Right hindlimb (tissue), 1 donor: ENCODE measurements around the gene VSIG2.

Source experiments
- DNase-seq: peaks from one replicate; pipeline ENCODE4 v3.0.0-alpha.2; 2018

Gene VSIG2

GRCh38 chr11:124746621-124747243, 5.3 kb downstream of the VSIG2 start:
- no peak for DNase-seq

- no peak for DNase-seq
These were observed 6.0 kb downstream of the VSIG2 start for GRCh38 chr11:124745835-124746620.

- no peak for DNase-seq
These were observed 6.7 kb downstream of the VSIG2 start for GRCh38 chr11:124745270-124745834.

GRCh38 chr11:124743050-124743449, 9.0 kb downstream of the VSIG2 start:
- DNase-seq, result no peak

GRCh38 chr11:124742555-124742954, 9.5 kb downstream of the VSIG2 start:
- DNase-seq, result no peak

GRCh38 chr11:124740277-124740882, 11.7 kb downstream of the VSIG2 start:
- DNase-seq, result no peak

GRCh38 chr11:124739479-124740276, 12.4 kb downstream of the VSIG2 start, which contains the start of gene NRGN:
TSS of gene NRGN (plus strand) at chr11:124739942. CDS start at chr11:124740085, 143 bp downstream.
- DNase-seq, result peak; percentile 95

- no peak for DNase-seq
These were observed 13.2 kb downstream of the VSIG2 start for GRCh38 chr11:124738713-124739478.

- DNase-seq, result no peak
These were observed 14.3 kb downstream of the VSIG2 start for GRCh38 chr11:124737638-124738305.

DNA sequence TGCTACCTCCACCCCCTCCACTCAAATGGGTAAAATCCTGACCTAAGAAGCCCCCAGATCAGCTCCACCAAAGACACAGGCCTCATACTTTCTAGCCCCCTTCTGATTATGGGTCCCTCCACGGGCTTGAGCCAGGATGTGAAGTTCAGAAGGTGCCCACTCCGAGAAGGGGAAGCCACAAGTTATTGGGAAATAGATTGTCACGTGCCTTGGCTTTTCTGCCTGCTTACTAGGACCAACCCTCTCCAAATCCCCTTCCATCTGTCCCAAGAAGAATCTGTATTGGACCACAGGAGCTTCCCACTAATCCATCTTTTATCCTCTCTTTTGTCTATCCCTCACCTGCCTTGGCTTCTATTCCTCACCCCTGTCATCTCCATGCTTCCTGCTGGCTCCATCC, 15.3 kb downstream of the VSIG2 start:
- DNase-seq, result no peak

DNA sequence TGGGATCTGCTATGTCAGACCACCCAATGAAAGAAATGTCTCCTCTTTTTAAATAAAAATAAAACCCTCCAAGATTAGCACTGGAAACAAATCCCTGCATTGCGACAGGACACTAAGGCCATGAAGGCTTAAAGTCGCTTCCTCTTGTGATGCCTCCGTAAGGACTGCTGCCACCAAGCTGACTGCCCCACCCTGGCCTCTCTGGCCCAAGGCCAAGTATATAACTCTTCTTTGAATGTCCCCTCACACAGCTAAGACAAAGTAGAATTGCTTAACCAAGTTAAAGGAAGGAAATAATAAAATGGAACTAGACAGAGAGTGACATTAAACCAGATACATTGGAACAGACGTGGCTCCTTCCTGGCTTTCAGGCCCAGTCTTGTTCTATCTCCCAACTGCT, 19.8 kb downstream of the VSIG2 start:
- DNase-seq, result no peak

DNA sequence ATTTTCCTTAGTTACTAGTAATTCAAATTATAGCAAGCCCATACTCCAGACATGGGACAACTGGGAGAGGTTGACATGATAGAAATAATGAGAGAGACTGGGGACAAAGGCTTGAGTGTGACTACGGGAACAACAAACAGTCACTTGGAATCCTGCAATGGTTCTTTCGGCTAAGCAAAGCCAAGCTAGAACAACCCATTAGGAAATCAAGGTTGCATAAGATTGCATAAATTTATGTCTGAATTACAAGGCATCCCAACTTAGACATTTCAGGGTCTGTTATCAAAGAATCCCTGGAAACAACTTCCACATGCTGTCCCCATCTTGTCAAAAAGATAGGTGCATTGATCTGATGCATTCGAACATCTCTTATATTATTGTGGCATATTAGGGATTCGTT, 22.5 kb downstream of the VSIG2 start:
- no peak for DNase-seq

- no peak for DNase-seq
These were observed 23.9 kb downstream of the VSIG2 start for GRCh38 chr11:124728134-124728533.

GRCh38 chr11:124727474-124727873, 24.6 kb downstream of the VSIG2 start:
- DNase-seq, result no peak

DNA sequence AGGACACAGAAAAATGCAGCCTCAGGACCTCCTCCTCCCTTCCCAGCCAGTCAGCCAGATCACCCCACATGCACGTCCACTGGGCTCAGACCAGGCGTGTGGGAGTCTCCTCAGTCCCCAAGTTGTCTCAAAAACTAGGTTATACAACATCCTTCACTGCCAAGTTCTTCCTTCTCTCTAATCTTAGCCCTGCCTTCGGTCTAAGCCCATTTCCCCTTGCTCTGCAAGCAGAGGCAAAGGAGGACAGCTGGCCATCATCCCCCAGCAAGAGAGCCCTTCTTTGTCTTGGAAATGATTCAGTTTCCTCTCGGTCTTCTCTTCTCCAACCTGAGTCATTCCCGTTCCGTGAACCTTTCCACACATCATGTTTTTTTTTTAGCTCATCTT, 26.3 kb downstream of the VSIG2 start:
- no peak for DNase-seq

GRCh38 chr11:124724979-124725718, 26.9 kb downstream of the VSIG2 start:
- DNase-seq, result no peak

- no peak for DNase-seq
These were observed 29.9 kb downstream of the VSIG2 start for GRCh38 chr11:124722176-124722575.

DNA sequence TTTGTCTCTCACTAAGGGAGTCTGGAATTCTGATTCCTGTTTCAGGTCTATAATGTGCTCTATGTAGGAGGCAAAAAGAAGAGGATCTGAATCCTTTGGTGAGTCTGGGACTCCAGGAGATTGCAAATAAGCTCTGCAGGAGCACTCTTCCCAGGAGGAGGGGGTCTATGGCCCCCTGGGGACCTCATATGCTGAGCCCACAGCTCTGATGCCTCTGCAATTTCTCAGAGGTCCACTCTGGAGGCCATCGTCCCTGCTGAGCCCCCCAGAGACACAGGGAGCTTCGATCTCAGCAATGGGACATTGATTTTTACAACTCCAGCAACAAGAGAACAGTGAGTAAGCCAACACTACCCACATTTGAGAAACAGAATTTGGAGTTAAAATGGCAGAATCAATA, 32.5 kb downstream of the VSIG2 start:
- DNase-seq, result no peak

DNA sequence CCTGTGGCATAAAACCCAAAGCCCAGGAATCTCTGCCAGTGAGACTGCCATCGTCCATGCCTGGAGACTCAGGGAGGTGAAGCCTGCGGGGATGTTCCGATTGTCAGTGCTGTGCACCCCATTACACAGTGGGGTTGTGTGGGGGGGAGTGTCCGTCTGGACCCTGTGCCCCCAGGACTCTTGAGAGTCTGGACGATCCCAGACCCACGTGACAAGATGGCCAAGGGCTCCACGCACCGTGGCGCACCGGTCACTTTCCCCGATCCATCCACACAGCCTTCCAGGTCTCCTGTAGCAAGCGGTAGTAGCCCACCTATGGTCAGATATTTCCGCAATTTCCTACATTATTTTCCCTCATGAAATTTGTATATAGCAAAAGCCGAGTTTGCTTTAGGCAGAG, 33.3 kb downstream of the VSIG2 start:
- no peak for DNase-seq

DNA sequence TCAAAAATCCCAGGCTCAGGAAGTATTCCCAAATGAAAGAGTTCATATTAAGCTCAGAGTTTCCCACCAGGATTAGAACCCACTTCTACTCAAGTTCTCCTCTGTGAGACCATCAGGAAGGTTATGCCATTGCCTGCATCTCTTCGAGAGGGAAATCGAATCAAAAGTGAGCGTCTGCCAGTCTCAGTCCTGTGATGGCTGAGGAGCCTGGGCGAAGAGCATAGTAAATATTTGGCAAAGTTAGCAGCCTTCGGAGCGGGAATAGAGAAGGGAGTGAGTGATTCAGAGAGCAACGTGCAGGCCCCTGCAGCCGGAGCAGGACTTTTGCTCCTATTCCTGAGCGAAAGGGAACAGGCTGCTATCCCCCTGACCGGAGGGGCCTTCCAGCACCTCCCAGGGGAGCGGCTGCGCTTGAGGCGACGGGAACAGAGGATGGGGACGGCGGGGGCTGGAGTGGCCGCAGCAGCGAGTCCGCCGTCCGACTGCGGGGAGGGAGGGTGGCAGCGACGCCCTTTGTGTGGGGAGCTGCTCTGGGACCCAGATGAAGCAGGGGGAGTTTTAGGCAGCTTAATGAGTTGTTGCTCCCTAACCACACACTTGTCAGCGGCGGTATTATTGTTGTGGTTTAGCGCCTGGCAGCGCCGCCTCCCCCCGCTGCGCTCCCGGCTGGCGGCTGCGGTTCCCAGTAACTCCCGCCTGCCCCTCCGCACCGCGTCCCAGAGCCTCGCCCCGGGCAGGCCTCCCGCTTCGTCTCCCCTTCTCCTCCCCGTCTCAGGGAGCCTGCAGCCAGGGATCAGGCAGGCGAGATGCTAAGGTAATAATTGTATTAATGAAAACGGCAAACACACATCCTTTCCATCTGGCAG, 34.0 kb downstream of the VSIG2 start:
- no peak for DNase-seq
